Neural crest cell (in vitro differentiated cells): Measurements from ENCODE around the gene NKX3-2. TPM values are rescaled to one million over a fixed set of nuclear protein-coding genes. Genes with fewer than 3 reads are reported as not detected.

Source experiments
- DNase-seq: peaks from one replicate; pipeline ENCODE4 v3.0.0; 2021; ENCODE audit warnings: low read depth, mixed read lengths, low spot score
- H3K27ac Mint-ChIP-seq: one replicate; pipeline ENCODE4 v1.8.0; 2021; ENCODE audit warnings: mild to moderate bottlenecking, mixed read lengths; ENCODE audit not compliant: unreplicated experiment
- H3K27me3 Mint-ChIP-seq: 2 replicates; pipeline ENCODE4 v1.8.0; 2021; ENCODE audit warnings: low read depth, mild to moderate bottlenecking, mixed read lengths
- H3K36me3 Mint-ChIP-seq: 2 replicates; pipeline ENCODE4 v1.8.0; 2021; ENCODE audit warnings: low read depth, mild to moderate bottlenecking, mixed read lengths
- H3K4me1 Mint-ChIP-seq: 2 replicates; pipeline ENCODE4 v1.8.0; 2021; ENCODE audit warnings: mixed read lengths
- H3K4me3 Mint-ChIP-seq: one replicate; pipeline ENCODE4 v1.8.0; 2021; ENCODE audit warnings: mild to moderate bottlenecking, mixed read lengths
- H3K9me3 Mint-ChIP-seq: 2 replicates; pipeline ENCODE4 v1.8.0; 2021; ENCODE audit warnings: mixed read lengths
- CTCF ChIP-seq: fragments of 200-600 bp; sonication (generic); conservative IDR thresholded peaks from 2 replicates; pipeline ENCODE4 v1.5.0; 2021; ENCODE audit warnings: antibody characterized with exemption, mild to moderate bottlenecking
- total RNA-seq: library from RNA; stranded (reverse); gene quantifications from 2 replicates; pipeline ENCODE4 v1.2.1, GENCODE V29; 2021

The NKX3-2 gene
- total RNA-seq, 1 donor from 2014 or later, result 4.0 TPM

DNA sequence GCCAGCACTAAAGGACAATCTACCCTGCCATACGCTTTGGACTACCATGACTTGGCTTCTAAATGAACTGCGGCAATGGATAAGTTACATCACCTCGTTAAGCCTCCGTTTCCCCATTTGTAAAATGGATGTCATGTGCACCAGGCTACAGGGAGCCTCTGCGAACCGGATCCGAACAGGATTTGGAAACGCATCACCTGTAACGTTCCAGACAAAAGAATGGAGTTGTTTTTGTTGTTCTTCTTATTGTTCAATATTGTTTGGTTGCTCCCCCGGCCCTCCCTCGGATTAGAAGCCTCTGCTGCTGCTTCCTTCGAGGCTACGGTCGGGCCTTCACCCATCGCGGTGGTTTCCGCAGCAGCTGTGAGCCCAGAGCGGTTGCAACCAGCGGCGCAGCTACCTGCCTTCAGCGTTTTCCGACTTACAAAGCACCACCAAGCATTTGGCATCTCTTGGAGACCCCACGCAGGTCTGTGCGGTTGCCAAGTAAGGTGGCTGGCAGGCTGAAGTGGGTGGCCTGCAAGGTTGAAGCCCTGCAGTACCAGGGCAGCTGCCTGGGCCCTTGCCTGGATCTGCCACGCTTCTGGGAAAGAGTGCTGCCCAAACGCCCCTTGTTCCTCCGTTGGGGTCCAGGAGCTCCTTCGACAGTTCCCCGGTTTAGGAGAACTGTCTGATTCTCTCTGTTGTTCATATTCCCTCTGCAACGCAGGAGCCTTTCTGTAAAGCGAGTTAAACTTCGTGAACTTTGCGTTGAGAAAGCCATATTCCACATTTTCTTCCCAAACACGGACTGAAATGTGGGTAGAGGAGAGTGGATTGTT, 7.1 kb downstream of the NKX3-2 start:
- Mint-ChIP-seq H3K27me3 (peaks cover 99% of the 10 kb centered on the region), H3K4me1 (peaks cover 7% of the 10 kb centered on the region), H3K4me3 (no peak overlapping the region), H3K27ac (no peak overlapping the region), H3K9me3 (no peaks in the 10 kb centered on the region), H3K36me3 (peaks cover 2% of the 10 kb centered on the region)
- no peak for TF ChIP-seq CTCF
- DNase-seq, result no peak

DNA sequence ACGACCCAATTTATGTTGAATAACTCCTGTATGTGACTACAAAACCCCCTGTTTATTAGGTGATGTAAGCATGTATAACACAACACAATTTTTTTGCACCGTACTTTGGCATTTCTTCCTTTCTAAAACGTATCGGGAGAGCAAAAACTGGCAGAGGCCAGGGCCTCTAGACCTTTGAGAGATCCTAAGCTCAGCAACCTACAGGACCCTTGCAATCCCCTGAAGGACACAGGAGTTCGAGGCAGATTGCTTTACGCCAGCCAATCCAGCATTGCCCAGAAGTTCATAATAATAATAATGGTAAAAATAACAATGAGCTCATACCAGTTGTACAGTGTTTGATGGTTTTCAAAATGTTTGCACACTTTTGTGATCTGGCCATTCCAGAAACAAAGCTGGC, 7.7 kb downstream of the NKX3-2 start:
- H3K4me1 Mint-ChIP-seq, result peaks cover 9% of the 10 kb centered on the region
- no peak for DNase-seq
- H3K36me3 Mint-ChIP-seq, result peaks cover 2% of the 10 kb centered on the region
- H3K4me3 Mint-ChIP-seq, result no peak overlapping the region
- no peak overlapping the region for H3K27ac Mint-ChIP-seq
- H3K27me3 Mint-ChIP-seq, result peaks cover 99% of the 10 kb centered on the region
- no peaks in the 10 kb centered on the region for H3K9me3 Mint-ChIP-seq
- no peak for TF ChIP-seq CTCF

- DNase-seq, result no peak
- Mint-ChIP-seq H3K27ac (no peak overlapping the region), H3K4me1 (peaks cover 17% of the 10 kb centered on the region), H3K27me3 (peaks cover 99% of the 10 kb centered on the region), H3K4me3 (no peak overlapping the region), H3K9me3 (no peaks in the 10 kb centered on the region), H3K36me3 (peaks cover 2% of the 10 kb centered on the region)
- TF ChIP-seq CTCF, result no peak
These were observed 8.5 kb downstream of the NKX3-2 start for GRCh38 chr4:13535708-13536361.

DNA sequence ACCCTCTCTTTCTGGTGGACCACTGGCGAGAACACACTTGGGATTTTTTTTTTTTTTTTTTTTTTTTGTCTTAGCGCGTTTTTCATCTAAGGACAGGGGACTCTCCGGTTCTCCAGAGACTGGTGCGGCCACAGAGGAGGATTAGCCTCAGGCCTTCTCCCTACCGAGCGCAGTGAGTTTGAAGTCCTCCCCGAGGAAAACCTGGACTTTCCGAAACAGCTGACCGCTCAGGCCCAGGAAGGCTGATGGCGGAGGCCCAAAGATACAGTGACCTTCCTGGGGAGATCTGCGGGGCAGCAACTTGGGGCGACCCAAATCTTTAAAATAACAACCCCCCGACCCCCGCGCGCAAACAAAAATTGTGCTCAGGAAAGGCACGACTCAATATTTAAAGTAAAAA, 9.2 kb downstream of the NKX3-2 start:
- Mint-ChIP-seq H3K9me3 (no peaks in the 10 kb centered on the region), H3K4me1 (peaks cover 20% of the 10 kb centered on the region), H3K27me3 (peaks cover 99% of the 10 kb centered on the region), H3K27ac (no peak overlapping the region), H3K36me3 (peaks cover 2% of the 10 kb centered on the region), H3K4me3 (no peak overlapping the region)
- DNase-seq, result no peak
- no peak for TF ChIP-seq CTCF

- TF ChIP-seq CTCF, result no peak
- DNase-seq, result no peak
- peak overlapping the region; percentile 31 for H3K4me3 Mint-ChIP-seq
- H3K27ac Mint-ChIP-seq, result no peak overlapping the region
- H3K36me3 Mint-ChIP-seq, result peaks cover 2% of the 10 kb centered on the region
- H3K27me3 Mint-ChIP-seq, result peaks cover 99% of the 10 kb centered on the region
- peaks cover 20% of the 10 kb centered on the region for H3K4me1 Mint-ChIP-seq
- no peaks in the 10 kb centered on the region for H3K9me3 Mint-ChIP-seq
These were observed 9.8 kb downstream of the NKX3-2 start for GRCh38 chr4:13534344-13535063.
